ENCODE results near the gene PTP4A2. TPM values are rescaled to one million over a fixed set of nuclear protein-coding genes. Genes with fewer than 3 reads are reported as not detected.

The PTP4A2 gene
- total RNA-seq, 1 donor from 2014 or later = 189 TPM

GRCh38 chr1:31923901-31924535, 14.2 kb downstream of the PTP4A2 start:
- H3K9me3 Mint-ChIP-seq = no peaks in the 10 kb centered on the region

GRCh38 chr1:31920956-31921355, 17.2 kb downstream of the PTP4A2 start:
- Mint-ChIP-seq H3K27me3 (ENCODE audit: low read depth) (no peaks in the 10 kb centered on the region), H3K9me3 (no peaks in the 10 kb centered on the region), H3K27ac (ENCODE audit: unreplicated experiment) (no peak overlapping the region), H3K36me3 (ENCODE audit: low read depth) (peaks cover 10% of the 10 kb centered on the region), H3K4me3 (no peak overlapping the region), H3K4me1 (peaks cover 15% of the 10 kb centered on the region)
- DNase-seq (ENCODE audit: low read depth, low spot score) = no peak
- TF ChIP-seq CTCF (conservative IDR thresholded peaks at IDR 0.05) = no peak

More at GRCh38 chr1:31923901-31924535, 14.2 kb downstream of the PTP4A2 start:
- H3K36me3 Mint-ChIP-seq (ENCODE audit: low read depth) = peaks cover 7% of the 10 kb centered on the region
- peaks cover 37% of the 10 kb centered on the region for H3K4me1 Mint-ChIP-seq
- no peak for DNase-seq (ENCODE audit: low read depth, low spot score)
- peak overlapping the region; percentile 86 for H3K27ac Mint-ChIP-seq (ENCODE audit: unreplicated experiment)
- TF ChIP-seq CTCF (conservative IDR thresholded peaks at IDR 0.05) = no peak
- no peaks in the 10 kb centered on the region for H3K27me3 Mint-ChIP-seq (ENCODE audit: low read depth)
- no peak overlapping the region for H3K4me3 Mint-ChIP-seq

- Mint-ChIP-seq H3K27ac (ENCODE audit: unreplicated experiment) (no peak overlapping the region), H3K36me3 (ENCODE audit: low read depth) (peaks cover 11% of the 10 kb centered on the region), H3K9me3 (no peaks in the 10 kb centered on the region), H3K4me1 (peaks cover 9% of the 10 kb centered on the region), H3K27me3 (ENCODE audit: low read depth) (no peaks in the 10 kb centered on the region), H3K4me3 (no peak overlapping the region)
- TF ChIP-seq CTCF (conservative IDR thresholded peaks at IDR 0.05) = no peak
- DNase-seq (ENCODE audit: low read depth, low spot score) = no peak
Observed at GRCh38 chr1:31919591-31919990, 18.6 kb downstream of the PTP4A2 start.

- Mint-ChIP-seq H3K9me3 (no peaks in the 10 kb centered on the region), H3K4me3 (no peak overlapping the region), H3K27ac (ENCODE audit: unreplicated experiment) (no peak overlapping the region), H3K36me3 (ENCODE audit: low read depth) (peaks cover 21% of the 10 kb centered on the region), H3K4me1 (no peaks in the 10 kb centered on the region), H3K27me3 (ENCODE audit: low read depth) (no peaks in the 10 kb centered on the region)
- TF ChIP-seq CTCF (conservative IDR thresholded peaks at IDR 0.05) = no peak
- DNase-seq (ENCODE audit: low read depth, low spot score) = no peak
Observed at GRCh38 chr1:31915438-31915837, 22.7 kb downstream of the PTP4A2 start.

GRCh38 chr1:31913968-31914367, 24.2 kb downstream of the PTP4A2 start:
- Mint-ChIP-seq H3K27me3 (ENCODE audit: low read depth) (no peaks in the 10 kb centered on the region), H3K27ac (ENCODE audit: unreplicated experiment) (no peak overlapping the region), H3K4me1 (no peaks in the 10 kb centered on the region), H3K36me3 (ENCODE audit: low read depth) (peaks cover 16% of the 10 kb centered on the region), H3K9me3 (no peaks in the 10 kb centered on the region), H3K4me3 (no peak overlapping the region)
- TF ChIP-seq CTCF (conservative IDR thresholded peaks at IDR 0.05) = no peak
- DNase-seq (ENCODE audit: low read depth, low spot score) = no peak

Measured in neural crest cell (in vitro differentiated cells).